Measurements from ENCODE around the gene CNPY2. TPM values are rescaled to one million over a fixed set of nuclear protein-coding genes. Genes with fewer than 3 reads are reported as not detected.

Gene CNPY2
- total RNA-seq, 1 donor from 2014 or later, result 165 TPM

Other genes starting within 250 kb of the CNPY2 start
- 0.11 and 0.71 TPM in 2 replicates for gene ERBB3, start 235.8 kb downstream of the CNPY2 start, total RNA-seq
- 356 and 364 TPM in 2 replicates for gene PA2G4, start 211.4 kb downstream of the CNPY2 start, total RNA-seq
- gene RPL41, start 199.4 kb downstream of the CNPY2 start, total RNA-seq, result 3,925 and 4,057 TPM in 2 replicates
- gene ZC3H10, start 197.7 kb downstream of the CNPY2 start, total RNA-seq, result 7.7 and 9.2 TPM in 2 replicates
- gene ESYT1, start 187.7 kb downstream of the CNPY2 start, total RNA-seq, result 154 TPM in 2 replicates
- 89.7 and 94.3 TPM in 2 replicates for gene MYL6B, start 163.4 kb downstream of the CNPY2 start, total RNA-seq
- gene MYL6, start 157.6 kb downstream of the CNPY2 start, total RNA-seq, result 1,051 and 1,067 TPM in 2 replicates
- 131 and 136 TPM in 2 replicates for gene SMARCC2, start 126.5 kb downstream of the CNPY2 start, total RNA-seq
- 38.5 TPM in 2 replicates for gene RNF41, start 94.1 kb downstream of the CNPY2 start, total RNA-seq
- 77.3 and 86.8 TPM in 2 replicates for gene NABP2, start 91.6 kb downstream of the CNPY2 start, total RNA-seq
- gene SLC39A5, start 85.9 kb downstream of the CNPY2 start, total RNA-seq, result 0.39 and 1.4 TPM in 2 replicates
- gene ANKRD52, start 57.6 kb downstream of the CNPY2 start, total RNA-seq, result 66.0 and 78.0 TPM in 2 replicates
- gene COQ10A, start 49.0 kb downstream of the CNPY2 start, total RNA-seq, result 15.9 and 17.0 TPM in 2 replicates
- 250 and 253 TPM in 2 replicates for gene CS, start 15.7 kb downstream of the CNPY2 start, total RNA-seq
- 28.7 and 28.9 TPM in 2 replicates for gene PAN2, start 18.0 kb upstream of the CNPY2 start, total RNA-seq
- 30.4 and 31.0 TPM in 2 replicates for gene IL23A, start 22.9 kb upstream of the CNPY2 start, total RNA-seq
- gene STAT2, start 44.1 kb upstream of the CNPY2 start, total RNA-seq, result 70.3 and 75.0 TPM in 2 replicates
- gene APOF, start 46.9 kb upstream of the CNPY2 start, total RNA-seq, result not detected in 2 replicates
- 43.7 and 45.6 TPM in 2 replicates for gene TIMELESS, start 133.4 kb upstream of the CNPY2 start, total RNA-seq
- not detected in 2 replicates for gene MIP, start 138.7 kb upstream of the CNPY2 start, total RNA-seq
- 4.4 and 4.5 TPM in 2 replicates for gene SPRYD4, start 152.6 kb upstream of the CNPY2 start, total RNA-seq
- gene GLS2, start 172.2 kb upstream of the CNPY2 start, total RNA-seq, result 1.5 and 3.1 TPM in 2 replicates
- gene RBMS2, start 205.8 kb upstream of the CNPY2 start, total RNA-seq, result 7.9 and 11.0 TPM in 2 replicates